Type B pancreatic cell (in vitro differentiated cells): ENCODE measurements around the gene CBL. TPM values are rescaled to one million over a fixed set of nuclear protein-coding genes. Genes with fewer than 3 reads are reported as not detected.

Source experiments
- DNase-seq: peaks from one replicate; pipeline ENCODE4 v3.0.0; 2021; ENCODE audit warnings: mixed read lengths; ENCODE audit not compliant: unreplicated experiment; ENCODE audit errors: extremely low spot score
- H3K27ac Mint-ChIP-seq: 2 replicates; pipeline ENCODE4 v1.8.0; 2021; ENCODE audit warnings: mild to moderate bottlenecking, mixed read lengths
- H3K27me3 Mint-ChIP-seq: 2 replicates; pipeline ENCODE4 v1.8.0; 2021; ENCODE audit warnings: mixed read lengths
- H3K36me3 Mint-ChIP-seq: 2 replicates; pipeline ENCODE4 v1.8.0; 2021; ENCODE audit warnings: mixed read lengths
- H3K4me1 Mint-ChIP-seq: one replicate; pipeline ENCODE4 v1.8.0; 2021; ENCODE audit warnings: mixed read lengths; ENCODE audit not compliant: unreplicated experiment
- H3K4me3 Mint-ChIP-seq: 2 replicates; pipeline ENCODE4 v1.8.0; 2021; ENCODE audit warnings: mild to moderate bottlenecking, mixed read lengths
- H3K9me3 Mint-ChIP-seq: 2 replicates; pipeline ENCODE4 v1.8.0; 2021; ENCODE audit warnings: mixed read lengths
- total RNA-seq: library from RNA; stranded (reverse); gene quantifications from 2 replicates; pipeline ENCODE4 v1.2.1, GENCODE V29; 2021; ENCODE audit warnings: low replicate concordance
- TF ChIP-seq, protein P1 (sequence below): fragments of 200-600 bp; sonication (generic); conservative IDR thresholded peaks from 2 replicates; pipeline ENCODE4 v1.5.0; 2021; ENCODE audit warnings: antibody characterized with exemption, mild to moderate bottlenecking

The CBL gene
- total RNA-seq, 1 donor from 2014 or later = 21.1 TPM

DNA sequence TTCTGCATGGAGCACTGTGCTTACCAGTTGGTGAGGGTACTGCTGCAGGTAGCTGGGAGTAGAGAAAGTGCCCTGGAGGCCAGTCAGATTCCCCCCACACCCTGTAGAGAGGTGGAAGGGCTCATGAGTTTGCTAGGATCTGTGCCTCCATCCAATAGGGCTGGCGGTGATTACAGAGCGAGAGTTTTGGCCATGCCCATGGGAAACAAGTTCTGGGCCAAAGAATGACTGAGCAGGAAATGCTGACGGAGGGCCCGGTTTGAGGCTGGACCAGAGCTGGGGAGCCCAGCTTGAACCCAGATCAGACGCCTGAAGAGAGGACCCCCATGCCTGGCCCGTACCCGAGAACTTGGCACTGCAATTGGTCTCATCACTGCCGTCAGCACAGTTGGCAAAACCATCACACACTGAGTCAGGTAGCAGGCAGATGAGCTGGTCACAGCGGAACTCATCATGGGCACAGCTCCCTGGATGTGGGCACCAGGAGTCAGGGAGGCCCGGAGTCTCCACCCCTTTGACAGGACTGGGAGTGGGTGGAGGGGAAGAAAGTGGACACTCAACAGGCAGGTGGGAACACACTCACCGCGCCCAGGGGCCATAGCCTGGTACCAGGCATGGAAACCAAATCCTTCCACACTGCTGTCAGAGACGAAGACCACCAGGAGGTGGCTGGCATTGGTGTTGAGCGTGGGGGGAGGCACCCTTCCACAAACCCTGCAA is 138.3 kb downstream of the CBL start:
- Mint-ChIP-seq H3K4me1 (peaks cover 6% of the 10 kb centered on the region), H3K9me3 (no peaks in the 10 kb centered on the region), H3K27ac (no peak overlapping the region), H3K27me3 (peaks cover 58% of the 10 kb centered on the region), H3K4me3 (no peak overlapping the region), H3K36me3 (no peaks in the 10 kb centered on the region)
- DNase-seq = no peak
- TF ChIP-seq, protein P1, sequence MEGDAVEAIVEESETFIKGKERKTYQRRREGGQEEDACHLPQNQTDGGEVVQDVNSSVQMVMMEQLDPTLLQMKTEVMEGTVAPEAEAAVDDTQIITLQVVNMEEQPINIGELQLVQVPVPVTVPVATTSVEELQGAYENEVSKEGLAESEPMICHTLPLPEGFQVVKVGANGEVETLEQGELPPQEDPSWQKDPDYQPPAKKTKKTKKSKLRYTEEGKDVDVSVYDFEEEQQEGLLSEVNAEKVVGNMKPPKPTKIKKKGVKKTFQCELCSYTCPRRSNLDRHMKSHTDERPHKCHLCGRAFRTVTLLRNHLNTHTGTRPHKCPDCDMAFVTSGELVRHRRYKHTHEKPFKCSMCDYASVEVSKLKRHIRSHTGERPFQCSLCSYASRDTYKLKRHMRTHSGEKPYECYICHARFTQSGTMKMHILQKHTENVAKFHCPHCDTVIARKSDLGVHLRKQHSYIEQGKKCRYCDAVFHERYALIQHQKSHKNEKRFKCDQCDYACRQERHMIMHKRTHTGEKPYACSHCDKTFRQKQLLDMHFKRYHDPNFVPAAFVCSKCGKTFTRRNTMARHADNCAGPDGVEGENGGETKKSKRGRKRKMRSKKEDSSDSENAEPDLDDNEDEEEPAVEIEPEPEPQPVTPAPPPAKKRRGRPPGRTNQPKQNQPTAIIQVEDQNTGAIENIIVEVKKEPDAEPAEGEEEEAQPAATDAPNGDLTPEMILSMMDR = no peak

- H3K9me3 Mint-ChIP-seq = no peaks in the 10 kb centered on the region
Observed at GRCh38 chr11:119345685-119346084, 139.5 kb downstream of the CBL start.

DNA sequence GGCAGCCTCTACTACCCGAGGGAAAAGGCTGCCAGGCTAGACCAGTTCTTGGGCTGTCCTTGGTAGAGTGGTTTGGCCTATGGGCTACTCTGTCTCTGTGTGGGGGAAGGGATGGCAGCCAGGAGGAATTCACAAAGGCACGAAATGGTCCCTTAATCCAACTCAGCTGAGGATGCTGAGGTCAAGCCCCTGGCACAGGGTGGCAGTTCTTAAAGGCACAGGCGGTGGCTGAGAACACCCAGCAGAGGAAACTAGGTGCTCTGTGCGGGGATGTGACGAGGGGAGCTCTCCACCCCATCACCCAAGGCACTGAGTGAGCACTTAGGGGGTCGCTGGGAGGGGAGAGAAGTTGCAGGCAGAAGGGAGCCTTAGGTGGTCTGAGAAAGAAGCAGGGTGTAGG is 140.5 kb downstream of the CBL start, which contains the start of gene MFRP:
TSS of gene MFRP (minus strand) at position 101 of the 400 bp plus-strand sequence. CDS start 192 bp downstream, outside the sequence.
- Mint-ChIP-seq H3K4me1 (no peaks in the 10 kb centered on the region), H3K9me3 (no peaks in the 10 kb centered on the region), H3K4me3 (no peak within 1 kb of the TSS), H3K27me3 (peaks cover 53% of the 10 kb centered on the region), H3K36me3 (no peaks in the 10 kb centered on the region), H3K27ac (no peak within 1 kb of the TSS)
- TF ChIP-seq, protein P1 = no peak
- DNase-seq = no peak

More at GRCh38 chr11:119345685-119346084, 139.5 kb downstream of the CBL start:
- DNase-seq = no peak
- TF ChIP-seq, protein P1 = no peak
- peaks cover 5% of the 10 kb centered on the region for H3K4me1 Mint-ChIP-seq
- H3K4me3 Mint-ChIP-seq = no peak overlapping the region
- H3K36me3 Mint-ChIP-seq = no peaks in the 10 kb centered on the region
- no peak overlapping the region for H3K27ac Mint-ChIP-seq
- H3K27me3 Mint-ChIP-seq = peaks cover 57% of the 10 kb centered on the region

GRCh38 chr11:119347242-119347641 is 141.1 kb downstream of the CBL start:
- Mint-ChIP-seq H3K4me3 (no peak overlapping the region), H3K27me3 (peaks cover 47% of the 10 kb centered on the region)

GRCh38 chr11:119347940-119348605 is 141.9 kb downstream of the CBL start:
- Mint-ChIP-seq H3K36me3 (no peaks in the 10 kb centered on the region), H3K27me3 (peaks cover 43% of the 10 kb centered on the region), H3K27ac (no peak overlapping the region), H3K4me1 (peaks cover 5% of the 10 kb centered on the region), H3K9me3 (no peaks in the 10 kb centered on the region), H3K4me3 (no peak overlapping the region)
- DNase-seq = no peak
- TF ChIP-seq, protein P1 = no peak

More at GRCh38 chr11:119347242-119347641, 141.1 kb downstream of the CBL start:
- DNase-seq = no peak
- Mint-ChIP-seq H3K36me3 (no peaks in the 10 kb centered on the region), H3K4me1 (no peaks in the 10 kb centered on the region), H3K27ac (no peak overlapping the region), H3K9me3 (no peaks in the 10 kb centered on the region)
- TF ChIP-seq, protein P1 = no peak
